Trophoblast cell (in vitro differentiated cells and primary cell): Measurements from ENCODE around the gene CACNA1H.

Experiments used
- DNase-seq, 2 donors: peaks; one replicate each; pipeline ENCODE4 v3.0.0-alpha.2; 2016
- H2AFZ ChIP-seq: 2 replicates; pipeline ENCODE4 v1.6.1; 2013; ENCODE audit warnings: low read length, moderate library complexity, mild to moderate bottlenecking; ENCODE audit not compliant: insufficient read depth, poor library complexity
- H2AK5ac ChIP-seq: 2 replicates; pipeline ENCODE4 v1.6.1; 2013; ENCODE audit warnings: mild to moderate bottlenecking, low read length
- H2BK120ac ChIP-seq: 2 replicates; pipeline ENCODE4 v1.6.1; 2013; ENCODE audit warnings: low read length, mild to moderate bottlenecking, moderate library complexity; ENCODE audit not compliant: insufficient read depth, poor library complexity
- H2BK12ac ChIP-seq: 2 replicates; pipeline ENCODE4 v1.6.1; 2013; ENCODE audit warnings: mild to moderate bottlenecking, low read length, moderate library complexity
- H2BK5ac ChIP-seq: 2 replicates; pipeline ENCODE4 v1.6.1; 2013; ENCODE audit warnings: low read length, low read depth, moderate library complexity, mild to moderate bottlenecking; ENCODE audit not compliant: poor library complexity
- H3K14ac ChIP-seq: 2 replicates; pipeline ENCODE4 v1.6.1; 2013; ENCODE audit warnings: mild to moderate bottlenecking, low read length
- H3K18ac ChIP-seq: 2 replicates; pipeline ENCODE4 v1.6.1; 2013; ENCODE audit warnings: mild to moderate bottlenecking, low read length
- H3K23ac ChIP-seq: 2 replicates; pipeline ENCODE4 v1.6.1; 2013; ENCODE audit warnings: low read length
- H3K27ac ChIP-seq: 2 replicates; pipeline ENCODE4 v1.5.1; 2013; ENCODE audit warnings: low read depth, mild to moderate bottlenecking, inconsistent platforms, low read length, moderate library complexity
- H3K27me3 ChIP-seq: 2 replicates; pipeline ENCODE4 v1.6.1; 2013; ENCODE audit warnings: inconsistent platforms, mild to moderate bottlenecking, low read length, moderate library complexity; ENCODE audit not compliant: insufficient read depth
- H3K36me3 ChIP-seq, 2 experiments: 1 replicate in 1 of 2; 2 replicates in 1 of 2; pipeline ENCODE4 v1.6.1; 2013; ENCODE audit warnings: low read length in 2 of 2, mild to moderate bottlenecking in 2 of 2, moderate library complexity in 1 of 2; ENCODE audit not compliant: insufficient read depth in 2 of 2, control insufficient read depth in 1 of 2
- H3K4ac ChIP-seq: 2 replicates; pipeline ENCODE4 v1.6.1; 2013; ENCODE audit warnings: low read depth, mild to moderate bottlenecking, low read length, moderate library complexity
- H3K4me1 ChIP-seq, 2 experiments: 1 replicate in 1 of 2; 2 replicates in 1 of 2; pipeline ENCODE4 v1.6.1; 2013; ENCODE audit warnings: low read length in 2 of 2, mild to moderate bottlenecking in 2 of 2, moderate library complexity in 1 of 2; ENCODE audit not compliant: insufficient read depth in 2 of 2, control insufficient read depth in 1 of 2
- H3K4me2 ChIP-seq: 2 replicates; pipeline ENCODE4 v1.6.1; 2013; ENCODE audit warnings: inconsistent platforms, mild to moderate bottlenecking, low read length, moderate library complexity
- H3K4me3 ChIP-seq: 2 replicates; pipeline ENCODE4 v1.5.1; 2013; ENCODE audit warnings: mild to moderate bottlenecking, low read depth, low read length, inconsistent platforms
- H3K79me1 ChIP-seq: one replicate; pipeline ENCODE4 v1.6.1; 2013; ENCODE audit warnings: low read length
- H3K79me2 ChIP-seq: 2 replicates; pipeline ENCODE4 v1.6.1; 2013; ENCODE audit warnings: low read length, mild to moderate bottlenecking; ENCODE audit not compliant: control insufficient read depth, insufficient read depth, poor library complexity
- H3K9ac ChIP-seq: 2 replicates; pipeline ENCODE4 v1.6.1; 2013; ENCODE audit warnings: mild to moderate bottlenecking, low read length
- H3K9me3 ChIP-seq: 2 replicates; pipeline ENCODE4 v1.6.1; 2013; ENCODE audit warnings: low read depth, mild to moderate bottlenecking, control low read depth, inconsistent platforms, low read length; ENCODE audit not compliant: insufficient read depth
- H4K12ac ChIP-seq: 2 replicates; pipeline ENCODE4 v1.6.1; 2013; ENCODE audit warnings: low read depth, mild to moderate bottlenecking, low read length, moderate library complexity
- H4K8ac ChIP-seq: 2 replicates; pipeline ENCODE4 v1.6.1; 2013; ENCODE audit warnings: low read depth, mild to moderate bottlenecking, low read length, moderate library complexity
- H4K91ac ChIP-seq: one replicate; pipeline ENCODE4 v1.6.1; 2013; ENCODE audit warnings: low read depth, mild to moderate bottlenecking, low read length, moderate library complexity
- WGBS: extraction: QIAGEN DNeasy Blood & Tissue Kit; methylation state at CpG from one replicate; pipeline ENCODE4 v1.1.7; 2013; ENCODE audit warnings: missing lambda C conversion rate; ENCODE audit not compliant: insufficient read length, insufficient coverage; ENCODE audit errors: extremely low coverage; 5-methylcytosine and 5-hydroxymethylcytosine counted together

The CACNA1H gene

GRCh38 chr16:1206326-1206725, 53.4 kb downstream of the CACNA1H start:
- no peak overlapping the region for H4K8ac ChIP-seq
- H3K4ac ChIP-seq = no peak overlapping the region
- no peak overlapping the region for H2BK120ac ChIP-seq
- H3K79me1 ChIP-seq = no peaks in the 10 kb centered on the region
- H3K79me2 ChIP-seq = no peaks in the 10 kb centered on the region
- no peak overlapping the region for H4K91ac ChIP-seq
- no peak overlapping the region for H3K4me3 ChIP-seq
- H2AFZ ChIP-seq = no peak overlapping the region
- H3K27me3 ChIP-seq = no peaks in the 10 kb centered on the region
- no peak overlapping the region for H3K14ac ChIP-seq
- H3K23ac ChIP-seq = no peak overlapping the region
- no peak overlapping the region for H4K12ac ChIP-seq
- H2AK5ac ChIP-seq = no peak overlapping the region
- H2BK12ac ChIP-seq = no peak overlapping the region
- no peak for DNase-seq
- no CpG with 5 or more reads among the region's 9 CpGs for WGBS
- H3K27ac ChIP-seq = no peak overlapping the region
- H2BK5ac ChIP-seq = no peak overlapping the region
- H3K9me3 ChIP-seq = peaks cover 2% of the 10 kb centered on the region
- H3K36me3 ChIP-seq = no peaks in the 10 kb centered on the region
- H3K18ac ChIP-seq = no peak overlapping the region
- no peak overlapping the region for H3K4me2 ChIP-seq
- H3K9ac ChIP-seq = no peak overlapping the region
- H3K4me1 ChIP-seq = no peaks in the 10 kb centered on the region

GRCh38 chr16:1206786-1207185, 53.9 kb downstream of the CACNA1H start:
- H3K23ac ChIP-seq = no peak overlapping the region
- H3K79me1 ChIP-seq = no peaks in the 10 kb centered on the region
- no peak overlapping the region for H4K91ac ChIP-seq
- H3K27me3 ChIP-seq = no peaks in the 10 kb centered on the region
- no peak overlapping the region for H3K4me3 ChIP-seq
- no peak for DNase-seq
- no peak overlapping the region for H3K14ac ChIP-seq
- H3K4me1 ChIP-seq = no peaks in the 10 kb centered on the region
- no peak overlapping the region for H4K12ac ChIP-seq
- H3K4ac ChIP-seq = no peak overlapping the region
- H3K9ac ChIP-seq = no peak overlapping the region
- H3K4me2 ChIP-seq = no peak overlapping the region
- H2AK5ac ChIP-seq = no peak overlapping the region
- peaks cover 2% of the 10 kb centered on the region for H3K9me3 ChIP-seq
- no peak overlapping the region for H4K8ac ChIP-seq
- H3K79me2 ChIP-seq = no peaks in the 10 kb centered on the region
- WGBS = no CpG with 5 or more reads among the region's 16 CpGs
- no peak overlapping the region for H2AFZ ChIP-seq
- no peak overlapping the region for H3K18ac ChIP-seq
- no peaks in the 10 kb centered on the region for H3K36me3 ChIP-seq
- no peak overlapping the region for H2BK120ac ChIP-seq
- no peak overlapping the region for H2BK5ac ChIP-seq
- no peak overlapping the region for H2BK12ac ChIP-seq
- no peak overlapping the region for H3K27ac ChIP-seq

GRCh38 chr16:1208239-1208830, 55.4 kb downstream of the CACNA1H start:
- WGBS = no CpG with 5 or more reads among the region's 22 CpGs

GRCh38 chr16:1209081-1209480, 56.2 kb downstream of the CACNA1H start:
- Histone ChIP-seq H4K8ac (no peak overlapping the region), H3K9ac (no peak overlapping the region), H3K4ac (no peak overlapping the region), H2BK12ac (no peak overlapping the region), H4K91ac (no peak overlapping the region), H3K14ac (no peak overlapping the region), H3K36me3 (no peaks in the 10 kb centered on the region), H2AK5ac (no peak overlapping the region), H3K27me3 (no peaks in the 10 kb centered on the region), H3K79me1 (no peaks in the 10 kb centered on the region), H4K12ac (no peak overlapping the region), H3K23ac (no peak overlapping the region), H2BK5ac (no peak overlapping the region), H2BK120ac (no peak overlapping the region), H3K4me2 (no peak overlapping the region), H3K4me3 (no peak overlapping the region), H3K4me1 (no peaks in the 10 kb centered on the region), H3K18ac (no peak overlapping the region), H3K9me3 (no peaks in the 10 kb centered on the region), H3K79me2 (no peaks in the 10 kb centered on the region), H3K27ac (no peak overlapping the region), H2AFZ (no peak overlapping the region)
- no CpG with 5 or more reads among the region's 43 CpGs for WGBS
- DNase-seq = no peak

More at GRCh38 chr16:1208239-1208830, 55.4 kb downstream of the CACNA1H start:
- Histone ChIP-seq H3K79me1 (no peaks in the 10 kb centered on the region), H3K9me3 (peaks cover under 1% of the 10 kb centered on the region), H3K23ac (no peak overlapping the region), H4K12ac (no peak overlapping the region), H3K27ac (no peak overlapping the region), H3K4me1 (no peaks in the 10 kb centered on the region), H2BK12ac (no peak overlapping the region), H3K4me3 (no peak overlapping the region), H3K4ac (no peak overlapping the region), H3K14ac (no peak overlapping the region), H4K8ac (no peak overlapping the region), H3K9ac (no peak overlapping the region), H3K27me3 (no peaks in the 10 kb centered on the region), H3K4me2 (no peak overlapping the region), H4K91ac (no peak overlapping the region), H2BK5ac (no peak overlapping the region), H3K79me2 (no peaks in the 10 kb centered on the region), H2BK120ac (no peak overlapping the region), H2AFZ (no peak overlapping the region), H2AK5ac (no peak overlapping the region), H3K36me3 (no peaks in the 10 kb centered on the region), H3K18ac (no peak overlapping the region)
- no peak for DNase-seq
